GM12878 (cell line): Measurements from ENCODE around the gene PRKN. TPM values are rescaled to one million over a fixed set of nuclear protein-coding genes. Genes with fewer than 3 reads are reported as not detected.

ENCODE experiments used
- ATAC-seq: fragments of 200-7000 bp; cut with Tn5 transposase; 3 replicates; pipeline ENCODE4 v1.9.1; 2020; ENCODE audit warnings: mild to moderate bottlenecking, moderate library complexity
- BruUV-seq: library from RNA; stranded (reverse); fragments of 400-500 nt; replicated peaks from 2 replicates; lab custom pipeline; 2021; lab: Mats Ljungman, UMichigan
- CTCF ChIA-PET: fragments of 300-600 bp; sonication (Branson Sonifier 250); formaldehyde crosslinking; extraction: SDS; loops from one replicate; lab custom pipeline; 2021; ENCODE audit warnings: inconsistent platforms; lab: Yijun Ruan, JAX
- POLR2A ChIA-PET: fragments of 350-600 bp; formaldehyde crosslinking; extraction: SDS; loops from one replicate; lab custom pipeline; 2021; ENCODE audit warnings: inconsistent platforms; lab: Charles Lee
- RAD21 ChIA-PET: fragments of 300-600 bp; sonication (Branson Sonifier 250); formaldehyde crosslinking; loops from one replicate; lab custom pipeline; 2023; ENCODE audit warnings: antibody characterized with exemption; ENCODE audit not compliant: unreplicated experiment; lab: Charles Lee
- SMC1A ChIA-PET: fragments of 300-600 bp; sonication (Branson Sonifier 250); formaldehyde crosslinking; loops from one replicate; lab custom pipeline; 2023; ENCODE audit not compliant: unreplicated experiment, uncharacterized antibody; lab: Charles Lee
- DNase-seq: peaks from one replicate; pipeline ENCODE4 v3.0.0-alpha.2; 2011; ENCODE audit warnings: low read depth, low spot score
- FAIRE-seq: peaks from 3 replicates; lab custom pipeline; 2011; peaks lifted over from hg19 to GRCh38; lab: Jason Lieb, UNC
- H2AFZ ChIP-seq: 2 replicates; pipeline ENCODE4 v1.6.0; 2011; ENCODE audit warnings: low read depth, low read length, control low read depth; ENCODE audit not compliant: control insufficient read depth
- H3K27ac ChIP-seq: 2 replicates; pipeline ENCODE4 v1.5.1; 2011; ENCODE audit warnings: control low read depth; ENCODE audit not compliant: control insufficient read depth, insufficient read depth
- H3K27me3 ChIP-seq, 2 experiments: replicated peaks in 1 of 2; 2 replicates each; pipeline versions ENCODE4 v1.6.0 to v1.6.1; 2011; ENCODE audit warnings: low read length in 1 of 2; ENCODE audit not compliant: control insufficient read depth in 2 of 2, insufficient read depth in 2 of 2
- H3K36me3 ChIP-seq, 2 experiments: 2 replicates each; pipeline ENCODE4 v1.5.1; 2011; ENCODE audit warnings: low read length in 1 of 2; ENCODE audit not compliant: control insufficient read depth in 2 of 2, insufficient read depth in 2 of 2
- H3K4me1 ChIP-seq: 2 replicates; pipeline ENCODE4 v1.6.1; 2011; ENCODE audit warnings: mild to moderate bottlenecking, low read length, moderate library complexity, mixed read lengths; ENCODE audit not compliant: control insufficient read depth, insufficient read depth
- H3K4me2 ChIP-seq: 2 replicates; pipeline ENCODE4 v1.6.0; 2011; ENCODE audit warnings: control low read depth; ENCODE audit not compliant: control insufficient read depth, insufficient read depth
- H3K4me3 ChIP-seq: fragments of 200-600 bp; sonication (generic); 2 replicates; pipeline ENCODE4 v1.5.1; 2016
- H3K79me2 ChIP-seq: 2 replicates; pipeline ENCODE4 v1.6.0; 2011; ENCODE audit warnings: low read length; ENCODE audit not compliant: control insufficient read depth, insufficient read depth
- H3K9ac ChIP-seq: 2 replicates; pipeline ENCODE4 v1.8.0; 2011; ENCODE audit warnings: low read length, control low read depth, mixed read lengths; ENCODE audit not compliant: control insufficient read depth, insufficient read depth
- H3K9me3 ChIP-seq: replicated peaks from 3 replicates; pipeline ENCODE4 v1.5.1; 2011; ENCODE audit warnings: mild to moderate bottlenecking, low read length; ENCODE audit not compliant: control insufficient read depth, insufficient read depth
- H4K20me1 ChIP-seq: 2 replicates; pipeline ENCODE4 v1.6.0; 2011; ENCODE audit not compliant: control insufficient read depth, insufficient read depth
- EED ChIP-seq: sonication (generic); IDR thresholded peaks from 2 replicates; pipeline ENCODE4 v1.6.1; 2016; ENCODE audit warnings: antibody characterized with exemption, low read depth
- ETV6 ChIP-seq, 2 experiments: fragments of 450-650 bp in 1 of 2; IDR thresholded peaks in 1 of 2; conservative IDR thresholded peaks in 1 of 2; 2 replicates each; pipeline ENCODE4 v1.6.1; 2014; ENCODE audit warnings: antibody characterized with exemption in 1 of 2, borderline replicate concordance in 1 of 2, low read depth in 1 of 2, mild to moderate bottlenecking in 1 of 2, moderate library complexity in 1 of 2
- FOXK2 ChIP-seq: fragments of 450-650 bp; IDR thresholded peaks from 2 replicates; pipeline ENCODE4 v1.6.1; 2017; ENCODE audit warnings: mild to moderate bottlenecking, moderate library complexity
- HCFC1 ChIP-seq: fragments of 150-350 bp; IDR thresholded peaks from 2 replicates; pipeline ENCODE4 v1.6.1; 2014; ENCODE audit warnings: low read length
- IKZF1 ChIP-seq: fragments of 450-650 bp; conservative IDR thresholded peaks from 2 replicates; pipeline ENCODE4 v1.6.1; 2017; ENCODE audit warnings: antibody characterized with exemption, mild to moderate bottlenecking
- IKZF2 ChIP-seq, 2 experiments: fragments of 450-650 bp; IDR thresholded peaks; 2 replicates each; pipeline ENCODE4 v1.6.1; 2017; ENCODE audit warnings: mild to moderate bottlenecking in 2 of 2, moderate library complexity in 2 of 2
- IRF3 ChIP-seq: fragments of 450-650 bp; IDR thresholded peaks from 2 replicates; pipeline ENCODE4 v1.6.1; 2014; ENCODE audit warnings: mild to moderate bottlenecking
- NRF1 ChIP-seq: conservative IDR thresholded peaks from 2 replicates; pipeline ENCODE4 v1.6.1; 2011; ENCODE audit warnings: mild to moderate bottlenecking, low read depth, low read length, improper control_type of control experiment
- PRDM15 ChIP-seq: fragments of 450-650 bp; formaldehyde crosslinking; IDR thresholded peaks from 2 replicates; pipeline ENCODE4 v1.4.0; 2020; ENCODE audit warnings: mild to moderate bottlenecking, moderate library complexity
- SMAD1 ChIP-seq: fragments of 450-650 bp; IDR thresholded peaks from 2 replicates; pipeline ENCODE4 v1.6.1; 2018; ENCODE audit warnings: mild to moderate bottlenecking, low read depth; ENCODE audit not compliant: partially characterized antibody
- SMC3 ChIP-seq: IDR thresholded peaks from 2 replicates; pipeline ENCODE4 v1.6.1; 2011; ENCODE audit warnings: low read length, improper control_type of control experiment, borderline replicate concordance
- YY1 ChIP-seq: IDR thresholded peaks from 2 replicates; pipeline ENCODE4 v1.6.1; 2011; ENCODE audit warnings: low read depth, mild to moderate bottlenecking, low read length
- ZNF24 ChIP-seq: fragments of 450-650 bp; IDR thresholded peaks from 2 replicates; pipeline ENCODE4 v1.6.1; 2017; ENCODE audit warnings: antibody characterized with exemption, mild to moderate bottlenecking
- ZNF384 ChIP-seq: IDR thresholded peaks from 2 replicates; pipeline ENCODE4 v1.6.1; 2012; ENCODE audit warnings: low read depth, mild to moderate bottlenecking, low read length, improper control_type of control experiment, borderline replicate concordance
- WGBS: methylation state at CpG from one replicate; pipeline ENCODE4 v1.1.6; 2016; ENCODE audit warnings: low lambda C conversion rate; ENCODE audit not compliant: insufficient replicate concordance, insufficient coverage; ENCODE audit errors: missing lambda C conversion rate; 5-methylcytosine and 5-hydroxymethylcytosine counted together
- in situ Hi-C: fragments of 300-500 bp; cut with MboI; formaldehyde crosslinking; loops from 9 replicates; pipeline ENCODE4 v1.14.3; 2018; ENCODE audit warnings: mixed read lengths
- intact Hi-C: fragments of 100-400 bp; cut with micrococcal nuclease; formaldehyde crosslinking; loops from one replicate; pipeline ENCODE4 v1.14.2; 2022; ENCODE audit not compliant: unreplicated experiment
- polyA plus RNA-seq, 11 experiments: library from polyadenylated mRNA; depleted of rRNA in 4 of 11; unstranded in 6 of 11; stranded (reverse) in 5 of 11; fragments of >200 nt; fragmentation: Nextera tagmentation in 4 of 11; fragmentation: Illumina TruSeq in 1 of 11; extraction: Ambion mirVana in 4 of 11; extraction: Trizol in 1 of 11; gene quantifications; 1 replicate in 1 of 11; 2 replicates in 10 of 11; pipeline versions ENCODE4 v1.2.1 to v1.2.3, GENCODE V29; 2011 to 2016; ENCODE audit warnings: inconsistent platforms in 2 of 11, missing spikeins in 2 of 11, low read depth in 1 of 11
- total RNA-seq, 4 experiments: library from RNA; depleted of rRNA in 3 of 4; stranded (reverse); fragments of >200 nt in 3 of 4; fragmentation: Illumina TruSeq in 1 of 4; extraction: Trizol in 1 of 4; gene quantifications; 2 replicates each; pipeline versions ENCODE4 v1.2.1 to v1.2.3, GENCODE V29; 2013 to 2021

Gene PRKN
- total and polyA plus RNA-seq, 10 of the 15 experiments (the other 5 are each of a cell fraction or from before 2014, with no cell fraction given): 0.06 to 0.09 TPM; not detected in 8

- Histone ChIP-seq H3K4me1 (no peaks in the 10 kb centered on the region), H3K4me2 (no peak overlapping the region), H3K27me3 (no peaks in the 10 kb centered on the region), H3K9me3 (no peaks in the 10 kb centered on the region), H3K9ac (no peak overlapping the region), H3K4me3 (no peak overlapping the region), H2AFZ (no peak overlapping the region), H3K79me2 (no peaks in the 10 kb centered on the region), H4K20me1 (no peaks in the 10 kb centered on the region), H3K36me3 (no peaks in the 10 kb centered on the region)
- ChIA-PET RAD21 (no interaction called here), CTCF (no interaction called here), SMC1A (no interaction called here)
- intact Hi-C loops: no loop called here
- in situ Hi-C loops: no loop called here
- DNase-seq (no peak), ATAC-seq (no peak), FAIRE-seq (no peak)
- WGBS: 24% methylated on average over 4 of the region's 4 CpGs
- BruUV-seq: no TSS peak
- TF ChIP-seq YY1 (no peak), SMC3 (no peak)
- TF ChIP-seq, all 136 proteins: peak for 0
- POLR2A ChIA-PET: no interaction called here
- H3K27ac ChIP-seq: no peak overlapping the region
These were observed 186.5 kb downstream of the PRKN start for GRCh38 chr6:162541019-162541601.

DNA sequence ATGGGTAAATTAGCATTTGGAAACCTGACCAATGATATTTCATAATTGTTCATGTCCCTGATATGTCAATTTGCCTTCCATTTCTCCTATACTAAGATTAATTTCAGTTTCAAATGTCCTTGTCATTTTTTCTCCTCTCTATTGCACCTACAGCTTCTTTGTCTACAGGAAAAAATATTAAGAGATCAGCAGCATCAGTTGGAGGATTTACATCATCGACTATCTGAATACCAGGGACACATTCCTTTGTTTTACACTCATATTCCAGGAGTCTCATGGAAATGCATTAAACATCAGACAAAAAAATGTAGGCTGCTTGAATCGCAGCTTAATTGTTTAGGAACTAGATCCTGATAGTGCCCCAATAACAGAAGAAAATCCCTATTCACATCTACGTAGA is 188.2 kb downstream of the PRKN start:
- no peaks in the 10 kb centered on the region for H3K36me3 ChIP-seq
- BruUV-seq: no TSS peak
- H4K20me1 ChIP-seq: no peaks in the 10 kb centered on the region
- no peak overlapping the region for H3K27ac ChIP-seq
- ATAC-seq (no peak), FAIRE-seq (no peak), DNase-seq (no peak)
- H3K9ac ChIP-seq: no peak overlapping the region
- in situ Hi-C loops (no loop called here), intact Hi-C loops (no loop called here)
- RAD21 ChIA-PET: no interaction called here
- no peak overlapping the region for H3K4me2 ChIP-seq
- CTCF ChIA-PET: no interaction called here
- no peak overlapping the region for H2AFZ ChIP-seq
- H3K4me1 ChIP-seq: no peaks in the 10 kb centered on the region
- no peaks in the 10 kb centered on the region for H3K79me2 ChIP-seq
- no peaks in the 10 kb centered on the region for H3K27me3 ChIP-seq
- H3K9me3 ChIP-seq: no peaks in the 10 kb centered on the region
- POLR2A ChIA-PET: no interaction called here
- SMC1A ChIA-PET: no interaction called here
- 22% methylated on average over 3 of the region's 3 CpGs for WGBS
- no peak overlapping the region for H3K4me3 ChIP-seq
- no peak for TF ChIP-seq NRF1
- TF ChIP-seq HCFC1: no peak
- TF ChIP-seq PRDM15 (CRISPR knock-in tag): no peak
- TF ChIP-seq FOXK2: no peak
- TF ChIP-seq SMAD1: no peak
- no peak for TF ChIP-seq ETV6 (conservative IDR thresholded peaks at IDR 0.05 in 1 of 2, IDR thresholded peaks at IDR 0.05 in 1 of 2; ENCODE audit: borderline replicate concordance in 1 of 2, low read depth in 1 of 2)
- TF ChIP-seq ZNF384: no peak
- no peak for TF ChIP-seq IKZF2 (IDR thresholded peaks at IDR 0.05)
- no peak for TF ChIP-seq IKZF1
- no peak for TF ChIP-seq EED
- TF ChIP-seq ZNF24: no peak
- no peak for TF ChIP-seq IRF3
